Measurements from ENCODE around the gene ZKSCAN2.

ZKSCAN2 gene

GRCh38 chr16:25257470-25257955 lies at the start of gene ZKSCAN2:
TSS of gene ZKSCAN2 (minus strand) at chr16:25257845. CDS start at chr16:25257127, 718 bp downstream.
- DNase-seq = peak; percentile 57

DNA sequence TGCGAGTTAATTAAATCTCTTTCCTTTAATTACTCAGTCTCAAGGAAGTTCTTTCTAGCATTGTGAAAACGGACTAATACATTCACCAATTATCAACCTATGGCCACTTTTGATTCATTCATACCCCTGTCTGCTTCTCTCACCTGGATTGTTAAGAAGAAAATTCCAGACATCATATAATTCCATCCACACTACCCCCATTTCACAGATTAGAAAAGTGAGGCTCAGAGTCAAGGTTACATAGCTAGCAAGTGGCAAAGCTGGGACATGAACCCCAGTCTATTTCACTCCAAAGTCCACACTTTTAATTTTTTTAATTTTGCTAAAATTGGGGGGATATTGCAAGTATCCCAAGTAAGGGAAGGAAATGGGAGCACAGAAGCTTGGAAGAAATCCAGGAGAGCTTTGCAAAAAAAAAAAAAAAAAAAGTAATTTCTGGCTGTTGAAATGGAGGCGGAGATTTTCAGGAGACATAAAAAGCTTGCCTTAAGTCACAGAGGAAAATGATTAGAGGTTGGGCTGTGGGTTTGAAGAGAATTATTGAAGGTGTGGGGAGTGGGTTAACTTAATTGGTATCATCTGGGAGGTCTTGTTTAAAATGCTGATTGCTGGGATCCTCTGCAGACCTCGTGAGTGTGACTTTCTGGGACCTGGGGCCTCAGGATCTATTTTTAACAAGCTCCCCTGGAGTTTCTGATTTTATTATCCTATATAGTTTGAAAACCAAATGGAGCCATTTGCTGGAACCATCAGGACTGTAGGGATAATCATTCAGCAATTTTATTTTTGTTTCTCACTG lies 42.3 kb upstream of the ZKSCAN2 start:
- DNase-seq = no peak

DNA sequence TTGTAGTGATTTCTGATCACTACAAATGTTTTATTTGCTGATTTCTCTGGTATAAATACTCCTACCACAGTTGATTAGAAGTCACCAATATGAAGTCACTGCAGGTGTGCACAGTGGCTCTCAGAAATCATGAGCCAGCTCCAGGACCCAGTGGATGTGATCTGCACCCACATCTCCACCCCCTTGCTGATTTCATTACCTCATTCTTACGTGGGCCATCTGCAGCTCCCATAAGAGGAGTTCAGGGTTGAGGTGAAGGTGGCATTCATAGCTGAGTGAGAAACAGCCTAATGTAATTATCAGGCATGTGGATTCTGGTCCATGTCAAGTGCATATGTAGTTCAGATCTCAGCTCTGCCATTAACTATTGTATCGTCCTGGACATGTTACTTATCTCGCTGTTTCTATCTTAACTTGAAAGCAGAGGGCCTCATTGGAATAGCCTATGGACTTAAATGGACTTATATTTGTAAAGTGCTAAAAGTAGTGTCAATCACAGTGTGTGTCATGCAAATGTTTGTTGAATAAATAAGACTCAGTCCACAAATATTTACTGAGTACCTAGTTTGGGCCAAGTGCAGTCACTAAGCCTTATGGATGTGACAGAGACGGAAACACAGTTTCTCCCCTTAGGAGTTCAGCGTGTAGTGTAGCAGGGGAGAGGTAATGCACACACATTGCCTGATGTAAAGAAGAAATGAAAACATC lies 40.7 kb upstream of the ZKSCAN2 start:
- DNase-seq = no peak

DNA sequence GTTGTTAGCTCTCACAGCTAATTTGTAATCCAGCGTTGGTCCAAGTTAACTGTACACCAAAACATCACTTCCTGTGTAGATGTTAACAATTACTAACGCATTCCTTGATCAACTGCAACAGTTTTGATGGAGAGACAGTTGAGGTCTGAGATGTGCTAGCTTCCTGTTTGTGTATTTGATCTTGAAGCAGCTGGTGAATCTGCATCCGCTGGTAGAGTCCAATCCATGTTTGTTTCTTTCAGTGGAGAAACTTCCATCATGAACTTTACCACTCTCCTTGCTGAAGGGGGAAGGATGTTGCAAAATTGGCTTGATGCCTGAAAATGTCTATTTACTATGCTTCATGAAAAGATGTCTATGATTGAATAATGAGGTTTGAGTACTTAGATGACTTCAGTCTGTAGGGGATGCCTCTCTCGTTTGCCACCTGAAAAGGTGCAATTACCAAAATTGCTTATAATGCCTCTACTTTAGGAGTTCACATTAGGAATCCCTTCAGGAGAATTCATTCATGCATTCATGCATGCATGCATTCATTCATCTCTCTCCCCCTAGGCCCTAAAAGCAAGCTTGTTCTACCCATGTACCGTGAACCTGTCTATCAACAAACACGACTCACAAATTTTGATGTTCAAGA lies 39.6 kb upstream of the ZKSCAN2 start:
- no peak for DNase-seq

DNA sequence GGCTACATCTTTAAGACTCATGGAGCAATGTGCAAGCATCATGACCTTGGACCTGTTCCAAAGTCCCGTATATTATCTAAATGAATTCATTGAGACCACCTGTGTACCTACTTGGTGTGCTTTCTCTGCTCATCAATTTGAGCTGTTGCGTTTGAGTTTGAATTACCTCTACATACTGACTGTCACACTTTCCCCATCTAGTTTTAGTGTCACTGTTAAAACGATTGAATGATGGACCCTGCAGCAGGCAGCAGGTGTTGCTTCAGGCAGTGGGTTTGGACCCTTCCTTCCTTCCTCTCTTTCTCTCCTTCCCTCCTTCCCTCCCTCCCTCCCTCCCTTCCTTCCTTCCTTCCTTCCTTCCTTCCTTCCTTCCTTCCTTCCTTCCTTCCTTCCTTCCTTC lies 33.9 kb upstream of the ZKSCAN2 start:
- no peak for DNase-seq

- no peak for DNase-seq
Observed at GRCh38 chr16:25289466-25289865, 31.8 kb upstream of the ZKSCAN2 start.

DNA sequence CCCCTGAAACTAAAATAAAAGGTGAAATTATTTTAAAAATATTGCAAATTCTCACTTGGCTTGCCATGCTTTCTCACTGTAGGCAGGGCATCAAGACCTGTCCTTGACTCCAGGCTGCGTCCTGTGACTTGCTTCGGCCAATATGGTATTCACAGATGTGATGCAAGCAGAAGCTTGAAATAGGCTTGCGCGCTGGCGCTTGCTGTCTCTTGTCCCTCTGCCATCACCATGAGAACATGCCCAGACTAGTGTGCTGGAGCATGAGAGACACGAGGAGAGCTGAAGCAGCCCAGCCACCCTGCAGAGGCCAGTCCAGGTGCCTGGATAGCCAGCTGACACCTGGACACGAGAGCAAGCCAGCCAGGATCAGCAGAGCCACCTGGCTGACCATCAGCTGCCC lies 21.8 kb upstream of the ZKSCAN2 start:
- no peak for DNase-seq

DNA sequence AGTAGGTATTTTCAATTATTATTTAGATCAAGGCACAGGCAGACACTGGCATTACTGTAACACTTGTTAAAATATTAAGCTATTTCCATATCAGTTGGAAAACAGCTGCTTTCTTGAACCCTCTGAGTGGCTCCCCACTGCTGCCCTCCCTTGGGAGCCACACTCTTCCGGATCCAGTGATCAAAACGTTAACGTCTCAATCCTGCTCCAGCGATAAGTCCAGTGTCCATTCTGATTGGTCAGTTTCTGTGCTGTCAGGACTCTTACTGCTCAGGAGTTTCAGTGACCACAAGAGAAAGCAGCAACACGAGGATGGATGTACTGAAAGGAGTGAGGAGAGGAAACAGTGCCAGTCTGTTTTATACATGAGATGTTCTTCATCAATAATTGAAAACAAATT lies 13.8 kb upstream of the ZKSCAN2 start:
- DNase-seq = no peak

- DNase-seq = no peak
Observed at GRCh38 chr16:25270577-25270976, 12.9 kb upstream of the ZKSCAN2 start.

GRCh38 chr16:25269879-25270278 lies 12.2 kb upstream of the ZKSCAN2 start:
- DNase-seq = no peak

DNA sequence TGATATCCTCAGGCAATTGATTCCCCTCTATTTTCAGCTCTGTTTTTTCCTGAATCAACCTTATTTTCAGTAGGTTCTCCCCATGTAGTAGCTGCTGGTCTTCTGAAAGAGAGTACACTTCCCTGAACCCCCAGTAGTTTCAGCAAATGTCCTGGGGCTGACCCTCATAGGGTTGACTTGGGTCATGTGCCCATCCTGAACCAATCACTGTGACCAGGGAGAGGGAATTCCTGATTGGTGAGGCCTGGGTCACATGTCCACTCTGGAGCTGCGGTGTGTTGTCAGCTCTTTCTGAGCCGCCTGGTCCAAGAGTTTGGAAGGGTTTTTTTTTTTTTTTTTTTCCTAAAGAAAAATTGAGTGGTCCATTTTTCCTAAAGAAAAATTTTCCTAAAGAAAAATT lies 8.3 kb upstream of the ZKSCAN2 start:
- DNase-seq = no peak

DNA sequence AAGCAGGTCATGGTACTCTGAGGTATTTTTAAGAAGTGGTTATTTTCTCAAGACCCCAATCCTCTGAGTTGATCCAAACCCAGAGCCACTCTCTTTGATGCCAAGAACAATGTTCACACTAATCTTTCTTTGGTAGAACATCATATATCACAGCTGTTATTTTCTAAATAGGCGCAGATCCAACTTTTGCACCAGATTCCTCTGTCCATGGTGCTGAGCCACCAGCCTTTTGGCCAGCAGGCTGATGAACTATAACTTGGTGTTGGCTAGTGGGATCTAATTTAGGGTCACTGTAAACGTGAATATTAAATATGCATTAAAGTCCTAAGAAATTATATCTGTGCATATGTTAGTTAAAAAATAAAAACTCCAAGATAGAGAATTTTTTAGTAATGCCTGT lies 7.0 kb upstream of the ZKSCAN2 start:
- no peak for DNase-seq

DNA sequence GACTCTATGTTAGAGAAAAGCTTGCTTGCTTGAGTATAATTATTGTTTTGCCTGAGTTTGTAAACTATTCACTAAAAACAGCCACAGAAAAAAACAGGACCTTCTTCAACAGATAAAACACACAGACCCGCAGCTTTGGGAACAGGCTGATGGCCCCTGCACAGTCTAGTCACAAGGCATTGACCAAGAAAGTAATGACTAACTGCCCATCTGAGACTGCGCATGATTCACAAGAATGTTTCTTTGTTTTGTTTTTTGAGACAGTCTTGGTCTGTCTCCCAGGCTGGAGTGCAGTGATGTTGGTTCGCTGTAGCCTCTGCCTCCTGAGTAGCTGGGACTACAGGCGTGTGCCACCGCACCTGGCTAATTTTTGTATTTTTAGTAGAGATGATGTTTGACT lies 2.8 kb upstream of the ZKSCAN2 start:
- no peak for DNase-seq

- DNase-seq = no peak
Observed at GRCh38 chr16:25258861-25259179, 1.2 kb upstream of the ZKSCAN2 start.

- DNase-seq = peak; percentile 78
Observed at GRCh38 chr16:25257956-25258860, 563 bp upstream of the ZKSCAN2 start.

- DNase-seq = no peak
Observed at GRCh38 chr16:25256695-25257469, 763 bp downstream of the ZKSCAN2 start.

- DNase-seq = no peak
Observed at GRCh38 chr16:25253322-25253721, 4.3 kb downstream of the ZKSCAN2 start.

- DNase-seq = no peak
Observed at GRCh38 chr16:25250467-25250866, 7.2 kb downstream of the ZKSCAN2 start.

GRCh38 chr16:25235991-25236390 lies 21.7 kb downstream of the ZKSCAN2 start:
- no peak for DNase-seq

- no peak for DNase-seq
Observed at GRCh38 chr16:25228372-25228771, 29.3 kb downstream of the ZKSCAN2 start.

DNA sequence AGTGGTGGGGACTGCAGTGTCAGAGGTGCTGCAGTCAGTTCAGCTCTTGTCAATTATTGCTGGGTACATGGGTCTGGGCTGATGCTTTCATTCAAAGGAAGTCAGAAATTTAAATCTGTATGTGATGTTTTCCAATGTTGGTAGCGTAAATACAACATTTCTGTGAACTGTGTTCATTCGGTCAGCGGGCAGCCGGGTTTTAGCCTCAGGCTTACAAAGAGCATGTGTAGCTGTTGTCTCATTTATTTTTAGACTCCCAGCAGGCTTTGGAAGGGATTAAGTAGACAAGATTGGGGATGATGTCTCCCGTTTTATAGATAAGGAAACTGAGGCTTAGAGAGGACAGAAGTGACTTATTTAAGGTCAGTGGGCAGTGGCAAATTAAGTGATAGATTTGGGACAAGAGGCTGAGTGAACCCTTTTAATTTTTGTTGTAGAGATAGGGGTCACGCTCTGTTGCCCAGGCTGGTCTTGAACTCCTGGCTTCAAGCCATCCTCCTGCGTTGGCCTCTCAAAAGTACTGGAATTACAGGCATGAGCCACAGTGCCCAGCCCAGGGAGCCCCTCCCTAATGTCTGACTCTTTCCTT lies 32.8 kb downstream of the ZKSCAN2 start:
- no peak for DNase-seq

GRCh38 chr16:25223964-25224363 lies 33.7 kb downstream of the ZKSCAN2 start:
- DNase-seq = no peak
